Suppressor macrophage treated with lipopolysaccharide for 4 hours (primary cell): Measurements from ENCODE around the gene SSC4D.

ENCODE experiments used
- DNase-seq: peaks from one replicate; pipeline ENCODE4 v3.0.0-alpha.2; 2020

Gene SSC4D

GRCh38 chr7:76351372-76351771 is 58.1 kb downstream of the SSC4D start:
- no peak for DNase-seq

DNA sequence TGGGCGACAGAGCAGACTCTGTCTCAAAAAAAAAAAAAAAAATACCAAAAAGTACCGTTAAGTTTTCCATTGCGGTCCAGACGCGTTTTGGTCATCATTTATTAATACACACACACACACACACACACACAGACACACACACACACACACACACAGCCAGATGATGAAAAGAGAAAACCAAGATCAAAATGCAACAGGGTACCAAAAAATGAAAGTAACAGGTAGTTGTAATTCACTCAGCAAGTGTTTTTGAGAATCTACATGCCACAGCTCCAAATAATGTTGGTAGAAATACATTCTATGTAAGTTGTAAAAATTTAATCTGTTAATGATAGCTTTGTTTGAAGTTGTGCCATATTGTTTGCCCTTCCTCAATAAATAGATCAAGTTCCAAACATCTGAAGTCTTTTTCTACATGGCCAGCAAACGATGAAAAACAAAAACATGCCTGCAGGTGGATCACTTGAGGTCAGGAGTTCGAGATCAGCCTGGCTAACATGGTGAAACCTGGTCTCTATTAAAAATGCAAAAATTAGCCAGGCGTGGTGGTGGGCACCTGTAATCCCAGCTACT is 60.1 kb downstream of the SSC4D start:
- DNase-seq: no peak

GRCh38 chr7:76347710-76348109 is 61.8 kb downstream of the SSC4D start:
- DNase-seq: no peak

GRCh38 chr7:76346778-76347177 is 62.7 kb downstream of the SSC4D start:
- peak; percentile 46 for DNase-seq

DNA sequence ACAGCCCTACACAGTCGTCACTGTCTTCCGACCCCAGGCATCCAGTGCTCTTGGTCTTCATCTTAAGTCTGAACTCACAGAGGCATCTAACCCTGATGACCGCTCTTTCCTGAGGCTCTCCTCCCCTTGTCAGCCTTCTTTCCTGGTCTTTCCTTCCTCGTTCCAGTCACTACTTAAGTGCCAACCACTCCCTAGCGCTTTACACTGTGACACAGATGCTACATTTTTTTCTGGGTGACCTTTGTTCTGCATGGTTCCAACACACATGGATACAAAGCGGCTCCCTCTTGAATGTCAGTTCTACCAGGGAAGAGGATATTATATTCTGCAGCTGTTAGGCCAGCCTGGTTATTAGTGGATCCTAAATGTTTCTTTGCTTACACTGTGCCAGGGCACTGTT is 63.4 kb downstream of the SSC4D start:
- DNase-seq: no peak

- no peak for DNase-seq
Measured at GRCh38 chr7:76343931-76344321, 65.6 kb downstream of the SSC4D start.

- DNase-seq: no peak
Measured at GRCh38 chr7:76343294-76343930, 66.1 kb downstream of the SSC4D start.

- no peak for DNase-seq
Measured at GRCh38 chr7:76342222-76342621, 67.3 kb downstream of the SSC4D start.

DNA sequence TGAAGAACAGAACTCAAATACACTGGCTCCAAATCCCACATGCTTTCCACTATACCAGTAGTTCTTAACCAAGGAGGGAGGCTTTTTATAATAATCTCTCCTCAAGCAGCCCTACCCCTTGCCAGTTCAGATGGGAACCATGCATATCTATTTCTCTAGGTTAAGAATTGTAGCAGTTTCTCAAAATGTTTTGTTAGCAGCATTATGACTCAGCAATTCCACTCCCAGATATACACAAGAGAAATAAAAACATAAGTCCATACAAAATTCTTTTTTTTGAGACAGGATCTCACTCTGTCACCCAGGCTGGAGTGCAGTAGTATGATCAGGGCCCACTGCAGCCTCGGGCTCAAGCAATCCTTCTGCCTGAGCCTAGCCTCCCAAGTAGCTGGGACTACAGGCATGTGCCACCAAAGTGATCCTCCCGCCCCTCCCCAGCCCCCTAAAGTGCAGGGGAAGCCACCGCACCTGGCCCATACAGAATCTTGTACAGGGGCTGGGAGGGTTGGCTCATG is 68.8 kb downstream of the SSC4D start:
- DNase-seq: no peak
